Inflammatory macrophage treated with lipopolysaccharide for 4 hours (primary cell): Measurements from ENCODE around the gene CCDC141.

ENCODE experiments used
- DNase-seq: peaks from one replicate; pipeline ENCODE4 v3.0.0-alpha.2; 2020

The CCDC141 gene

GRCh38 chr2:178962152-178962551, 87.8 kb downstream of the CCDC141 start:
- no peak for DNase-seq

- no peak for DNase-seq
Observed at GRCh38 chr2:178954049-178954448, 95.9 kb downstream of the CCDC141 start.

GRCh38 chr2:178951266-178952006, 98.5 kb downstream of the CCDC141 start:
- no peak for DNase-seq

- DNase-seq = no peak
Observed at GRCh38 chr2:178949584-178949983, 100.4 kb downstream of the CCDC141 start.

- no peak for DNase-seq
Observed at GRCh38 chr2:178949151-178949550, 100.8 kb downstream of the CCDC141 start.

- no peak for DNase-seq
Observed at GRCh38 chr2:178947006-178947405, 102.9 kb downstream of the CCDC141 start.

- DNase-seq = no peak
Observed at GRCh38 chr2:178946494-178946893, 103.4 kb downstream of the CCDC141 start.

GRCh38 chr2:178943745-178944144, 106.2 kb downstream of the CCDC141 start:
- DNase-seq = no peak

GRCh38 chr2:178934571-178934970, 115.4 kb downstream of the CCDC141 start:
- no peak for DNase-seq

- no peak for DNase-seq
Observed at GRCh38 chr2:178933493-178933892, 116.4 kb downstream of the CCDC141 start.

GRCh38 chr2:178928077-178928476, 121.9 kb downstream of the CCDC141 start:
- no peak for DNase-seq

- DNase-seq = no peak
Observed at GRCh38 chr2:178927173-178927572, 122.8 kb downstream of the CCDC141 start.

GRCh38 chr2:178924817-178925216, 125.1 kb downstream of the CCDC141 start:
- no peak for DNase-seq

- DNase-seq = no peak
Observed at GRCh38 chr2:178923546-178923945, 126.4 kb downstream of the CCDC141 start.

- DNase-seq = no peak
Observed at GRCh38 chr2:178920916-178921513, 128.9 kb downstream of the CCDC141 start.

- DNase-seq = no peak
Observed at GRCh38 chr2:178917555-178917954, 132.4 kb downstream of the CCDC141 start.

GRCh38 chr2:178915423-178916173, 134.3 kb downstream of the CCDC141 start:
- no peak for DNase-seq

- DNase-seq = peak; percentile 87
Observed at GRCh38 chr2:178914259-178914849, 135.6 kb downstream of the CCDC141 start.

GRCh38 chr2:178913049-178913441, 136.9 kb downstream of the CCDC141 start:
- peak; percentile 86 for DNase-seq

- peak; percentile 69 for DNase-seq
Observed at GRCh38 chr2:178912416-178913048, 137.4 kb downstream of the CCDC141 start.

- no peak for DNase-seq
Observed at GRCh38 chr2:178911039-178911438, 138.9 kb downstream of the CCDC141 start.

GRCh38 chr2:178910005-178910404, 139.9 kb downstream of the CCDC141 start:
- DNase-seq = no peak

- no peak for DNase-seq
Observed at GRCh38 chr2:178909507-178909906, 140.4 kb downstream of the CCDC141 start.
